Lung (tissue), 12 donors: ENCODE results near the gene SCAF11. TPM values are rescaled to one million over a fixed set of nuclear protein-coding genes. Genes with fewer than 3 reads are reported as not detected.

Experiments
- ATAC-seq: fragments of 200-7000 bp; cut with Tn5 transposase; one replicate; pipeline ENCODE4 v1.9.1; 2020; ENCODE audit warnings: moderate number of reproducible peaks; ENCODE audit not compliant: insufficient read depth, low FRiP score
- DNase-seq, 3 donors: peaks; one replicate each; pipeline ENCODE4 v3.0.0-alpha.2; 2013 to 2017
- H3K27ac ChIP-seq, 2 donors: one replicate each; pipeline ENCODE4 v1.5.1; 2013; ENCODE audit warnings: mild to moderate bottlenecking in 2 of 2, moderate library complexity in 2 of 2, control low read depth in 1 of 2, inconsistent platforms in 1 of 2, low read depth in 1 of 2, low read length in 1 of 2
- H3K27me3 ChIP-seq, 3 donors: one replicate each; pipeline ENCODE4 v1.5.1; 2013; ENCODE audit warnings: low read length in 2 of 3; ENCODE audit not compliant: control insufficient read depth in 3 of 3, insufficient read depth in 3 of 3
- H3K36me3 ChIP-seq, 4 donors: one replicate each; pipeline ENCODE4 v1.5.1; 2013; ENCODE audit warnings: low read length in 4 of 4, mild to moderate bottlenecking in 1 of 4, moderate library complexity in 1 of 4; ENCODE audit not compliant: control insufficient read depth in 4 of 4, insufficient read depth in 4 of 4
- H3K4me1 ChIP-seq, 5 donors: one replicate each; pipeline ENCODE4 v1.5.1; 2013; ENCODE audit warnings: low read length in 5 of 5, mild to moderate bottlenecking in 2 of 5, moderate library complexity in 1 of 5; ENCODE audit not compliant: control insufficient read depth in 5 of 5, insufficient read depth in 5 of 5
- H3K4me3 ChIP-seq: one replicate; pipeline ENCODE4 v1.5.1; 2013; ENCODE audit warnings: mild to moderate bottlenecking, control low read depth, moderate library complexity
- H3K9ac ChIP-seq, 2 donors: one replicate each; pipeline ENCODE4 v1.5.1; 2013; ENCODE audit warnings: low read length in 2 of 2, control low read depth in 1 of 2; ENCODE audit not compliant: insufficient read depth in 1 of 2
- H3K9me3 ChIP-seq, 4 donors: one replicate each; pipeline ENCODE4 v1.5.1; 2013; ENCODE audit warnings: low read length in 3 of 4, mild to moderate bottlenecking in 1 of 4, moderate library complexity in 1 of 4; ENCODE audit not compliant: control insufficient read depth in 4 of 4, insufficient read depth in 3 of 4
- CTCF ChIP-seq: IDR thresholded peaks from 2 replicates; pipeline ENCODE4 v1.5.1; 2012; ENCODE audit warnings: mild to moderate bottlenecking; ENCODE audit errors: control extremely low read depth, extremely low read depth
- WGBS, 2 donors: extraction: QIAGEN DNeasy Blood & Tissue Kit; methylation state at CpG; one replicate each; pipeline ENCODE4 v1.1.7; 2013; 5-methylcytosine and 5-hydroxymethylcytosine counted together
- polyA plus RNA-seq, 2 donors: library from polyadenylated mRNA; stranded (reverse); fragments of 200-250 nt; gene quantifications; one replicate each; pipeline ENCODE4 v1.2.1, GENCODE V29; 2013
- total RNA-seq, 2 donors: library from RNA; depleted of rRNA in 1 of 2; stranded (reverse); fragments of >200 nt in 1 of 2; gene quantifications; one replicate each; pipeline ENCODE4 v1.2.1, GENCODE V29; 2014 to 2021
- donor health status: control.
- donor health status: control.
- donor health status: Bipolar disorder and iron deficiency.
- donor health status: healthy.
- donor health status: DM: yes; HTN: yes; CAD: no.

SCAF11 gene
- total and polyA plus RNA-seq, 4 donors = 27.2 to 230 (median 62.9) TPM

GRCh38 chr12:45988264-45988663, 2.1 kb downstream of the SCAF11 start:
- H3K9me3 ChIP-seq = no peaks in the 10 kb centered on the region
- peaks cover 0 to 26% (median 15%) of the 10 kb centered on the region in 5 donors for H3K4me1 ChIP-seq
- H3K27me3 ChIP-seq = no peaks in the 10 kb centered on the region
- 57 to 72% methylated on average over 3 of the region's 3 CpGs for WGBS, 2 donors
- peak overlapping the region in 1 of 2 donors; percentile 96 for H3K9ac ChIP-seq
- H3K4me3 ChIP-seq = no peak overlapping the region
- H3K27ac ChIP-seq = no peak overlapping the region
- DNase-seq (peak in 1 of 3 donors; percentile 17), ATAC-seq (no peak)
- peaks cover 0 to 4% (median 1%) of the 10 kb centered on the region in 4 donors for H3K36me3 ChIP-seq
- TF ChIP-seq CTCF = no peak

- Histone ChIP-seq H3K27me3 (no peaks in the 10 kb centered on the region), H3K9me3 (no peaks in the 10 kb centered on the region), H3K4me3 (no peak overlapping the region), H3K9ac (peak overlapping the region in 1 of 2 donors; percentile 36), H3K36me3 (peaks cover 0 to 4% (median 1%) of the 10 kb centered on the region in 4 donors), H3K4me1 (peaks cover 0 to 29% (median 15%) of the 10 kb centered on the region in 5 donors), H3K27ac (peak overlapping the region in 1 of 2 donors; percentile 35)
- DNase-seq = no peak
- no peak for TF ChIP-seq CTCF
- WGBS, 2 donors = 65 to 76% methylated on average over 3 of the region's 3 CpGs
- ATAC-seq = no peak
These were observed 3.0 kb downstream of the SCAF11 start for GRCh38 chr12:45987340-45987727.

- H3K4me3 ChIP-seq = no peak overlapping the region
- H3K36me3 ChIP-seq = peaks cover 0 to 4% (median 1%) of the 10 kb centered on the region in 4 donors
- H3K9ac ChIP-seq = no peak overlapping the region
- H3K4me1 ChIP-seq = peaks cover 0 to 29% (median 15%) of the 10 kb centered on the region in 5 donors
- DNase-seq (no peak), ATAC-seq (no peak)
- H3K9me3 ChIP-seq = no peaks in the 10 kb centered on the region
- no peaks in the 10 kb centered on the region for H3K27me3 ChIP-seq
- H3K27ac ChIP-seq = peak overlapping the region in 1 of 2 donors; percentile 35
- no peak for TF ChIP-seq CTCF
- 74 to 84% methylated on average over 5 of the region's 5 CpGs for WGBS, 2 donors
These were observed 3.6 kb downstream of the SCAF11 start for GRCh38 chr12:45986641-45987339.
